Testis (tissue), 3 donors: Measurements from ENCODE around the gene ARHGEF9. TPM values are rescaled to one million over a fixed set of nuclear protein-coding genes. Genes with fewer than 3 reads are reported as not detected.

Experiments
- DNase-seq: peaks from one replicate; pipeline ENCODE4 v3.0.0-alpha.2; 2019
- H3K27ac ChIP-seq, 2 donors: fragments of 200-600 bp; sonication (generic); one replicate each; pipeline ENCODE4 v1.5.1; 2019
- H3K27me3 ChIP-seq: fragments of 200-600 bp; sonication (generic); one replicate; pipeline ENCODE4 v1.5.1; 2019
- H3K36me3 ChIP-seq: fragments of 200-600 bp; sonication (generic); one replicate; pipeline ENCODE4 v1.5.1; 2017; ENCODE audit warnings: low read depth; ENCODE audit errors: missing control alignments
- H3K4me1 ChIP-seq: fragments of 200-600 bp; sonication (generic); one replicate; pipeline ENCODE4 v1.5.1; 2019
- H3K4me3 ChIP-seq, 2 donors: fragments of 200-600 bp; sonication (generic); one replicate each; pipeline ENCODE4 v1.5.1; 2017 to 2019
- H3K9me3 ChIP-seq: fragments of 200-600 bp; sonication (generic); one replicate; pipeline ENCODE4 v1.5.1; 2017
- POLR2A ChIP-seq: fragments of 450-650 bp; IDR thresholded peaks from one replicate; pipeline ENCODE4 v1.6.1; 2017; ENCODE audit warnings: antibody characterized with exemption, mild to moderate bottlenecking, moderate library complexity
- WGBS, 2 donors: methylation state at CpG; one replicate each; pipeline ENCODE4 v1.1.5; 2018; 5-methylcytosine and 5-hydroxymethylcytosine counted together
- intact Hi-C: fragments of 100-400 bp; cut with DNase I; formaldehyde crosslinking; loops from one replicate; pipeline ENCODE4 v1.15.1; 2023; ENCODE audit warnings: low total_unique reads
- polyA plus RNA-seq: library from polyadenylated mRNA; stranded (reverse); fragments of 350-450 nt; fragmentation: Illumina TruSeq; extraction: RNeasy Lipid Tissue Mini Kit (QIAGEN cat#74804); gene quantifications from one replicate; pipeline ENCODE4 v1.2.3, GENCODE V29; 2014; ENCODE audit warnings: low read depth, low replicate concordance; ENCODE audit not compliant: insufficient read depth
- total RNA-seq, 2 donors: library from RNA; depleted of rRNA; stranded (reverse); fragments of >200 nt; gene quantifications; one replicate each; pipeline ENCODE4 v1.2.3, GENCODE V29; 2016
- TF ChIP-seq, protein P1 (sequence below), 3 experiments: fragments of 450-650 bp in 2 of 3; fragments of 200-600 bp in 1 of 3; sonication (generic) in 1 of 3; IDR thresholded peaks; one replicate each; pipeline ENCODE4 v1.5.1; 2016 to 2019; ENCODE audit warnings: antibody characterized with exemption in 3 of 3, mild to moderate bottlenecking in 2 of 3, moderate library complexity in 1 of 3

Gene ARHGEF9
- total and polyA plus RNA-seq, 3 donors from 2014 or later: 9.6 to 18.1 (median 13.1) TPM

DNA sequence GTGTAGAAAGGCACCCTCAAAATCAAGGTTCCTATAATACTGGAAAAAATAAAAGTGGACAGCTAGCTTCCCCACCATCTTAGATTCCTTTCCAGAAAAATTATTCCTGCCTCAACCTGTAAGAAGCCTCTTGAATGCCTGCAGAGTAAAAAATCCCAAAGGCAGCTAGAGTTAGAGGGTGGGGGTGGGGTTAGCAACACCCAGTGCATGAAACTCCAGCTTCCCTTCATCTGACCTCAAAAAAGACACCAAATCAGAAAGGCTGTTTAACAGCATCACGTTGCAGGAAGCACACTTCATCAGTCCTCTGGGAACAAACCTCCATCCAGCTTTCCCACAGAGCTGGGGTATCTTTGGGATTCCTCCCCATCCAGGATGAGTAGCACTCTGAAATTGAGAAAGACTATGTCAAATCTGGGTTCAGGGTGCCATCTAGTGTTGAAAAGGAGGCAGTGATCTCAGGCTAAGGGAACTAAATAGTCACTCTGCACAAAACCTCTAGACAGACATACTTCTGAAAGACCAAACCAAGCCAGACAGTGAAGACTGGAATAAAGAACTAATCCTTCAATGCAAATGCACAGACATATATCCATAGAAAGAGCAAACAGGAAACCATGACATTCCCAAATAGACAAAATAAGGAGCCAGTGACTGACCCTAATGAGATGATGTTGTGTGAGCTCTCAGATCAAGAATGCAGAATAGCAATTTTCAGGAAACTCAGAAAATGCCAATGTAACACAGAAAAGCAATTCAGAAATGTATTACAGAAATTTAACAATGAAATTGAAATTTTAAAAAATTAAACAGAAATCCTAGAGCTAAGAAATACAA is 97.9 kb downstream of the ARHGEF9 start:
- Histone ChIP-seq H3K4me3 (no peak overlapping the region), H3K4me1 (no peaks in the 10 kb centered on the region), H3K9me3 (no peaks in the 10 kb centered on the region), H3K36me3 (no peaks in the 10 kb centered on the region), H3K27ac (no peak overlapping the region), H3K27me3 (no peaks in the 10 kb centered on the region)
- 25 to 40% methylated on average over 1 of the region's 1 CpG for WGBS, 2 donors
- TF ChIP-seq POLR2A: no peak
- TF ChIP-seq, protein P1, sequence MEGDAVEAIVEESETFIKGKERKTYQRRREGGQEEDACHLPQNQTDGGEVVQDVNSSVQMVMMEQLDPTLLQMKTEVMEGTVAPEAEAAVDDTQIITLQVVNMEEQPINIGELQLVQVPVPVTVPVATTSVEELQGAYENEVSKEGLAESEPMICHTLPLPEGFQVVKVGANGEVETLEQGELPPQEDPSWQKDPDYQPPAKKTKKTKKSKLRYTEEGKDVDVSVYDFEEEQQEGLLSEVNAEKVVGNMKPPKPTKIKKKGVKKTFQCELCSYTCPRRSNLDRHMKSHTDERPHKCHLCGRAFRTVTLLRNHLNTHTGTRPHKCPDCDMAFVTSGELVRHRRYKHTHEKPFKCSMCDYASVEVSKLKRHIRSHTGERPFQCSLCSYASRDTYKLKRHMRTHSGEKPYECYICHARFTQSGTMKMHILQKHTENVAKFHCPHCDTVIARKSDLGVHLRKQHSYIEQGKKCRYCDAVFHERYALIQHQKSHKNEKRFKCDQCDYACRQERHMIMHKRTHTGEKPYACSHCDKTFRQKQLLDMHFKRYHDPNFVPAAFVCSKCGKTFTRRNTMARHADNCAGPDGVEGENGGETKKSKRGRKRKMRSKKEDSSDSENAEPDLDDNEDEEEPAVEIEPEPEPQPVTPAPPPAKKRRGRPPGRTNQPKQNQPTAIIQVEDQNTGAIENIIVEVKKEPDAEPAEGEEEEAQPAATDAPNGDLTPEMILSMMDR (IDR thresholded peaks at IDR 0.05): peak in 2 of 3 experiments; percentile 13 to 24
- DNase-seq: no peak
- intact Hi-C loops: no loop called here

DNA sequence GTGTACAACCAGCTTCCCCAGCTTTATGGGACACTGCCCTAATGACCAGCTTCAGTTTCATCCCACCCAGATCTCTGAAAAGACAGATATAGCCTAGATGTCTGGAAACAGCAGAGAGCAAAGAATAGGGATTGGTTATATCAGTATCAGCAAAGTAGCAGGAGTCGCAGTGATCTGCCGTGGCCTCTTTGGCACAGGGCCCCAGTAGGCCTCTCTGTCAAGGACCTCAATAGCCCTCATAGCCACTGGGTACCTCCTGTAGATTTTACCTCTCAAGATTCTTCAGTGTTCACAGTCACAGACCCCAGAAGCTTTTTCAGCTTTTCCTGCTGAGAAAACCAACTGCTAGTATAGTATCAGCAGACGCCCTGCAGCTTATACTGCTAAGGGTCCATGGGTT is 104.6 kb downstream of the ARHGEF9 start:
- 87 to 95% methylated on average over 3 of the region's 3 CpGs for WGBS, 2 donors
- H3K9me3 ChIP-seq: no peaks in the 10 kb centered on the region
- no peaks in the 10 kb centered on the region for H3K36me3 ChIP-seq
- TF ChIP-seq, protein P1 (IDR thresholded peaks at IDR 0.05): no peak
- TF ChIP-seq POLR2A: no peak
- no peak overlapping the region for H3K4me3 ChIP-seq
- no peaks in the 10 kb centered on the region for H3K27me3 ChIP-seq
- DNase-seq: no peak
- H3K4me1 ChIP-seq: no peaks in the 10 kb centered on the region
- H3K27ac ChIP-seq: no peak overlapping the region
- intact Hi-C loops: no loop called here

DNA sequence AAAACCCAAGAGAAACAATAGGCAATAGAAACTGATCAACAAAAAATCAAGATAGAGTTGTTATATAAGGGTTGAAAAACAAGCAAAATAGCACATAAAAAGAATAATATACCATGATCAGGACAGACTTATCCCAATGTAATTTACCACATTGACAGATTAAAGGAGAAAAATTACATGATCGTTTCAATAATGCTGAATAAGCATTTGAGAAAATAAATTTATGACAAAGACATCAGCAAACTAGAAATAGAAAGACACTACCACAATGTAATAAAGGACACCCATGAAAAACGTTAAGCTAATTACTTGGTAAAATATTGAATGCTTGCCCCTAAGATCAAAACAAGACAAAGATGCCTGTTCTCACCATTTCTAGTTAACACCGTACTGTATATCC is 105.6 kb downstream of the ARHGEF9 start:
- Histone ChIP-seq H3K36me3 (no peaks in the 10 kb centered on the region), H3K27me3 (no peaks in the 10 kb centered on the region), H3K9me3 (no peaks in the 10 kb centered on the region), H3K27ac (no peak overlapping the region), H3K4me1 (no peaks in the 10 kb centered on the region), H3K4me3 (no peak overlapping the region)
- intact Hi-C loops: no loop called here
- no peak for DNase-seq
- 88 to 90% methylated on average over 3 of the region's 3 CpGs for WGBS, 2 donors
- TF ChIP-seq POLR2A: no peak
- TF ChIP-seq, protein P1 (IDR thresholded peaks at IDR 0.05): no peak

DNA sequence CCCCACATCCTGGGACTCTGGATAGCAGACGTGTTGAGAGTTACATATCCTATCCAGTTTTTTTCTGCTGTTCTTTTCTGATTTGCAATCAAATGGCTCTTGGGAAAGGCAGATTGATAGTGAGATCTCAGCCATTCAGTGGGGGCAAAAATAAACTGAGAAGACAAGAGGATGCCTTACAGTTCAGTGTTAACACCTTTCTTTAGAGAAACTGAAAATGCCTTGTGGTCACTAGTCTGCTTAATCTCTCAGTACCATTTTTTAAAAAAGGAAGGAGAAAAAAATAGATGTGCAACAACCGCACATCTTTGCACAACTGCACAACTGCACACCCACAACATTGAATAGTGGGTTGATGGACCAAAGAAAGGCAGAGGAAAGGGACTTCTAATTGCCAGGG is 109.3 kb downstream of the ARHGEF9 start:
- Histone ChIP-seq H3K27ac (no peak overlapping the region), H3K4me1 (no peaks in the 10 kb centered on the region), H3K27me3 (no peaks in the 10 kb centered on the region), H3K4me3 (no peak overlapping the region), H3K9me3 (no peaks in the 10 kb centered on the region), H3K36me3 (no peaks in the 10 kb centered on the region)
- intact Hi-C loops: no loop called here
- WGBS, 2 donors: 74 to 96% methylated on average over 2 of the region's 2 CpGs
- TF ChIP-seq POLR2A: no peak
- TF ChIP-seq, protein P1 (IDR thresholded peaks at IDR 0.05): no peak
- DNase-seq: no peak

DNA sequence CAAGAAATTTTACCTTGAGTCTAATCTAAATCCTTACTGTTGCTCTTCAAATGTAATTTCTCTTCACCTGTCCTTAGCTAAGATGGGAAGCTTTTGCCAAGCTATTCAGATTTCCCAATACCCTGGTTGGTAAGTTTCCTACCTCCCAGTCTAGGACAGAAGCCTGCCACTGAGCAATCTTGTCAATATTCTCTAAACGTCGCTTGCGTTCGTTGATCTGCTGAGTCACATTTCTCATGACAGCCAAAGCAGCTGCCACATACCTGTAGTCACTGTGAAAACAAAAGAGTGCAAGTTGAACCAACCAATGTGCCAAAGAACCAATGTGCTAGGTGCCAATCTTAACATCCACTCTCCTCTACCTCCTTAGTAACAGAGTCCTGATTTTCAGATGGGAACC is 111.1 kb downstream of the ARHGEF9 start:
- 96 to 100% methylated on average over 4 of the region's 4 CpGs for WGBS, 2 donors
- Histone ChIP-seq H3K4me3 (no peak overlapping the region), H3K27ac (no peak overlapping the region), H3K27me3 (no peaks in the 10 kb centered on the region), H3K9me3 (no peaks in the 10 kb centered on the region), H3K36me3 (no peaks in the 10 kb centered on the region), H3K4me1 (no peaks in the 10 kb centered on the region)
- no peak for DNase-seq
- intact Hi-C loops: no loop called here
- TF ChIP-seq, protein P1 (IDR thresholded peaks at IDR 0.05): no peak
- no peak for TF ChIP-seq POLR2A
